Stomach (tissue), 9 donors: ENCODE data around the gene RUBCNL. TPM values are rescaled to one million over a fixed set of nuclear protein-coding genes. Genes with fewer than 3 reads are reported as not detected.

Experiments used
- DNase-seq, 2 donors: peaks; one replicate each; pipeline versions ENCODE4 v3.0.0 to v3.0.0-alpha.2; 2013 to 2019
- H3K27ac ChIP-seq, 5 donors: fragments of 200-600 bp in 4 of 5; sonication (generic) in 4 of 5; one replicate each; pipeline ENCODE4 v1.5.1; 2013 to 2019; ENCODE audit warnings: mild to moderate bottlenecking in 1 of 5, moderate library complexity in 1 of 5
- H3K27me3 ChIP-seq, 3 donors: fragments of 200-600 bp; sonication (generic); one replicate each; pipeline ENCODE4 v1.5.1; 2017 to 2019; ENCODE audit warnings: mixed run types in 1 of 3
- H3K36me3 ChIP-seq, 4 donors: fragments of 200-600 bp; sonication (generic); 1 replicate in 3 of 4; 2 replicates in 1 of 4; pipeline ENCODE4 v1.5.1; 2016 to 2019
- H3K4me1 ChIP-seq, 4 donors: fragments of 200-600 bp; sonication (generic); one replicate each; pipeline ENCODE4 v1.5.1; 2016 to 2019
- H3K4me3 ChIP-seq, 4 donors: fragments of 200-600 bp; sonication (generic) in 3 of 4; one replicate each; pipeline ENCODE4 v1.5.1; 2016 to 2019; ENCODE audit warnings: mild to moderate bottlenecking in 1 of 4
- H3K9me3 ChIP-seq, 4 donors: fragments of 200-600 bp; sonication (generic); one replicate each; pipeline ENCODE4 v1.5.1; 2016 to 2019
- EP300 ChIP-seq: sonication (generic); formaldehyde crosslinking; IDR thresholded peaks from one replicate; pipeline ENCODE4 v1.6.1; 2017; ENCODE audit warnings: antibody characterized with exemption
- POLR2A ChIP-seq, 4 donors: fragments of 450-650 bp; IDR thresholded peaks; one replicate each; pipeline ENCODE4 v1.6.1; 2016; ENCODE audit warnings: antibody characterized with exemption in 4 of 4, control low read depth in 2 of 4, mild to moderate bottlenecking in 1 of 4, moderate library complexity in 1 of 4
- POLR2AphosphoS5 ChIP-seq, 3 donors: sonication (generic); formaldehyde crosslinking; IDR thresholded peaks; one replicate each; pipeline ENCODE4 v1.6.1; 2016; ENCODE audit warnings: antibody characterized with exemption in 3 of 3
- WGBS, 5 donors: extraction: QIAGEN DNeasy Blood & Tissue Kit in 3 of 5; methylation state at CpG; one replicate each; pipeline versions ENCODE4 v1.1.5 to v1.1.7; 2013 to 2018; 5-methylcytosine and 5-hydroxymethylcytosine counted together
- intact Hi-C: fragments of 100-400 bp; cut with DNase I; formaldehyde crosslinking; loops from one replicate; pipeline ENCODE4 v1.15.1; 2023; ENCODE audit warnings: low total_unique reads
- polyA plus RNA-seq, 3 donors: library from polyadenylated mRNA; stranded (reverse); fragments of 200-250 nt; gene quantifications; one replicate each; pipeline ENCODE4 v1.2.3, GENCODE V29; 2013
- total RNA-seq, 5 donors: library from RNA; depleted of rRNA; stranded (reverse); fragments of >200 nt; gene quantifications; one replicate each; pipeline versions ENCODE4 v1.1.0 to v1.2.3, GENCODE V29; 2014 to 2016
- TF ChIP-seq, protein P1 (sequence below), 7 experiments: fragments of 450-650 bp in 4 of 7; fragments of 200-600 bp in 3 of 7; sonication (generic) in 3 of 7; IDR thresholded peaks; one replicate each; pipeline ENCODE4 v1.5.1; 2016 to 2019; ENCODE audit warnings: antibody characterized with exemption in 7 of 7, control low read depth in 2 of 7, mild to moderate bottlenecking in 1 of 7
- donor health status: healthy with polysubstance abuse.
- donor health status: Bipolar disorder and iron deficiency.
- donor health status: healthy.

RUBCNL gene
- total and polyA plus RNA-seq, 8 donors = 0.46 to 7.7 (median 2.7) TPM; not detected in 2

DNA sequence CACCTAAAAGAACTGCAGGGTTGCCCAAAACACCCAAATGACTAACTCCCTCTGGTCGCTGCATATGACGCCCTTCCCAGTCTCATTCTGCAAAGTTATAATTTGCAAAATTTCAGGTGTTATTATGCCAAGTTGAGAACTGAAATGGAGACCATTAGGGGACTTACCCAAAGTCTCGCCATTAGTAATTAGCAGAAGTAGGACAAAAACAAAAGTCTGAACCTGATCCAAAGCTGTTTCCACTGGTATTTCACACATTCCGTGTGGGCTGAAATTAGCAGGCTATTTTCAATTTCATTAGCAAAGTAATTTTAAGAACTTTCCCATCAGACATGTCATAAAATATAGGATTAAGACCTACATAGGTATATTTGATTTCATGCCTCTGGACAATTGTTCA lies 6.8 kb downstream of the RUBCNL start:
- no peaks in the 10 kb centered on the region for H3K36me3 ChIP-seq
- WGBS, 5 donors = 84 to 91% (median 88%) methylated on average over 4 of the region's 4 CpGs
- H3K4me3 ChIP-seq = no peak overlapping the region
- DNase-seq = no peak
- H3K27ac ChIP-seq = no peak overlapping the region
- peaks cover 0 to 4% (median under 1%) of the 10 kb centered on the region in 3 donors for H3K27me3 ChIP-seq
- H3K4me1 ChIP-seq = no peaks in the 10 kb centered on the region
- intact Hi-C loops = no loop called here
- TF ChIP-seq POLR2AphosphoS5 (IDR thresholded peaks at IDR 0.05) (no peak), EP300 (no peak), POLR2A (IDR thresholded peaks at IDR 0.05) (no peak)
- TF ChIP-seq, protein P1, sequence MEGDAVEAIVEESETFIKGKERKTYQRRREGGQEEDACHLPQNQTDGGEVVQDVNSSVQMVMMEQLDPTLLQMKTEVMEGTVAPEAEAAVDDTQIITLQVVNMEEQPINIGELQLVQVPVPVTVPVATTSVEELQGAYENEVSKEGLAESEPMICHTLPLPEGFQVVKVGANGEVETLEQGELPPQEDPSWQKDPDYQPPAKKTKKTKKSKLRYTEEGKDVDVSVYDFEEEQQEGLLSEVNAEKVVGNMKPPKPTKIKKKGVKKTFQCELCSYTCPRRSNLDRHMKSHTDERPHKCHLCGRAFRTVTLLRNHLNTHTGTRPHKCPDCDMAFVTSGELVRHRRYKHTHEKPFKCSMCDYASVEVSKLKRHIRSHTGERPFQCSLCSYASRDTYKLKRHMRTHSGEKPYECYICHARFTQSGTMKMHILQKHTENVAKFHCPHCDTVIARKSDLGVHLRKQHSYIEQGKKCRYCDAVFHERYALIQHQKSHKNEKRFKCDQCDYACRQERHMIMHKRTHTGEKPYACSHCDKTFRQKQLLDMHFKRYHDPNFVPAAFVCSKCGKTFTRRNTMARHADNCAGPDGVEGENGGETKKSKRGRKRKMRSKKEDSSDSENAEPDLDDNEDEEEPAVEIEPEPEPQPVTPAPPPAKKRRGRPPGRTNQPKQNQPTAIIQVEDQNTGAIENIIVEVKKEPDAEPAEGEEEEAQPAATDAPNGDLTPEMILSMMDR (IDR thresholded peaks at IDR 0.05) = no peak
- no peaks in the 10 kb centered on the region for H3K9me3 ChIP-seq

DNA sequence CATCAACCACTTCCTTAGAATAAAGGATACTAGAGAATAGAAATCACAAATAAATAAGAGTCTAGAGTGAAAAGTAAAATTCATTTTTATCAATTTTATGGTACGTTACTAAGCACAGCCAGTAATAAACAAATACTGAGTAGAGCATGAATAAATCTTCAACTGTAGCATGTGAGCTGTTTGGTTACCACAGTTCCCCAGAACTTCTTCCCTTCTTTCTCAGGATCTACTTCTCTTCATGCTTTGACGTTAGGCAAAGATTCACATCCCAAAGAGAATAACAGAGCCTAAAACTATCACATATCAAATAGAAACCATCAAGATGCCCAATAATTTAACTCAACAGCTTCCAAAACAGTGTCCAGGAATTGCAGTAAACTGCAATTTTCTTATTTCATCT lies 7.4 kb downstream of the RUBCNL start:
- no peaks in the 10 kb centered on the region for H3K4me1 ChIP-seq
- 69 to 86% (median 72%) methylated on average over 2 of the region's 2 CpGs for WGBS, 5 donors
- H3K27ac ChIP-seq = no peak overlapping the region
- intact Hi-C loops = no loop called here
- H3K27me3 ChIP-seq = no peaks in the 10 kb centered on the region
- no peaks in the 10 kb centered on the region for H3K9me3 ChIP-seq
- TF ChIP-seq, protein P1 (IDR thresholded peaks at IDR 0.05) = no peak
- TF ChIP-seq POLR2AphosphoS5 (IDR thresholded peaks at IDR 0.05) (no peak), POLR2A (IDR thresholded peaks at IDR 0.05) (no peak), EP300 (no peak)
- no peak for DNase-seq
- no peaks in the 10 kb centered on the region for H3K36me3 ChIP-seq
- no peak overlapping the region for H3K4me3 ChIP-seq

DNA sequence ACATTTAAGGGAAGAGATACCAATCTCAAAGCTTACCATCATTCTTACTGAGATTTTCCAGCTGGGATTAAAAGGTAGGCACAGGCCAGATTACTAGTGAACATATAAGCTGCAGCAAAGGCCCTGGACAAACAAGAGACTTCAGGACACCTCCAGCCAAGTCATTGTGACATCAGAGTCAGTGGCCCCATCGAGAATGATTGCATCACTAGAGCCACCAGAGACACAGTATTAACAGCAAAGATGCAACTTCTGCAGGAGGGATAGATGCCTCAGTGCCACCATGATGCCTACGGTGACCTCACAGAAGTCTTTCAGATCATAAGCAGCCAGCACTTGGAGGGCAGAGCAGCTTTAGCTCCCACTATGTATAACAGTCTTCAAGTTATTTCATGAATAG lies 8.6 kb downstream of the RUBCNL start:
- 70 to 89% (median 85%) methylated on average over 2 of the region's 2 CpGs for WGBS, 5 donors
- H3K4me3 ChIP-seq = no peak overlapping the region

DNA sequence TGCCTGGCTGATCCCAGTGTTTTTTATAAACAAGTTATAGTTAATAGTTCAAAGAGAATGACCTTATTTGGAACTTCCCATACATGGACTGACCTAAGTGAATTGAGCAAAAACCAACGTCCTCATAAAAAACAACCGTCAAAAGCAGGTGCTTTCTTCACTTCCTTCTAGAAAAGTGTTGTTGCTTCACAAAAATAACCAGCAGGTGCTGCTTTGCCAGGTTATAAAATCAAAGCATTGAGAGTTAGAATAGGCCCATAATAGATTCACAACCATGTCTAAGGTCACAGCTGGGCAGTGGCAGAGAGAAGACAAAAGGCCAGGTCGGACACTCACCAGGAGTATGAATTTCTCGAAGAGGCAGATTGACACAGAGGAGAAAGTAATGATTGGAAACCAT lies 9.5 kb downstream of the RUBCNL start:
- intact Hi-C loops = no loop called here

More for the DNA sequence above, 8.6 kb downstream of the RUBCNL start:
- TF ChIP-seq POLR2A (IDR thresholded peaks at IDR 0.05) (no peak), POLR2AphosphoS5 (IDR thresholded peaks at IDR 0.05) (no peak), EP300 (no peak)
- TF ChIP-seq, protein P1 (IDR thresholded peaks at IDR 0.05) = no peak
- no peaks in the 10 kb centered on the region for H3K36me3 ChIP-seq
- no peaks in the 10 kb centered on the region for H3K9me3 ChIP-seq
- DNase-seq = no peak
- H3K27me3 ChIP-seq = no peaks in the 10 kb centered on the region
- no peaks in the 10 kb centered on the region for H3K4me1 ChIP-seq
- peak overlapping the region in 1 of 5 donors; percentile 37 for H3K27ac ChIP-seq
- intact Hi-C loops = no loop called here

More for the DNA sequence above, 9.5 kb downstream of the RUBCNL start:
- Histone ChIP-seq H3K27me3 (no peaks in the 10 kb centered on the region), H3K4me3 (no peak overlapping the region), H3K9me3 (no peaks in the 10 kb centered on the region), H3K4me1 (no peaks in the 10 kb centered on the region), H3K27ac (peak overlapping the region in 2 of 5 donors; percentile 30 to 37), H3K36me3 (no peaks in the 10 kb centered on the region)
- DNase-seq = no peak
- WGBS, 5 donors = 73 to 85% (median 82%) methylated on average over 4 of the region's 4 CpGs
- no peak for TF ChIP-seq POLR2A (IDR thresholded peaks at IDR 0.05)
- TF ChIP-seq POLR2AphosphoS5 (IDR thresholded peaks at IDR 0.05) = no peak
- TF ChIP-seq, protein P1 (IDR thresholded peaks at IDR 0.05) = no peak
- TF ChIP-seq EP300 = no peak
